Activated T-cell treated with anti-CD3 and anti-CD28 coated beads, Interleukin-2, amount 50 U/mL, for 24 hours (primary cell): Measurements from ENCODE around the gene TCEAL4.
A peak's percentile ranks its signal among the peaks of the same experiment; 100 is the strongest.

Experiments
- DNase-seq: peaks from one replicate; pipeline ENCODE4 v3.0.0-alpha.2; 2020
- H3K27ac Mint-ChIP-seq: 2 replicates; pipeline ENCODE4 v1.8.0; 2020; ENCODE audit warnings: mild to moderate bottlenecking, mixed read lengths
- H3K27me3 Mint-ChIP-seq: 2 replicates; pipeline ENCODE4 v1.8.0; 2020; ENCODE audit warnings: mixed read lengths
- H3K36me3 Mint-ChIP-seq: 2 replicates; pipeline ENCODE4 v1.8.0; 2020; ENCODE audit warnings: low read depth, mixed read lengths
- H3K4me1 Mint-ChIP-seq: 2 replicates; pipeline ENCODE4 v1.8.0; 2020; ENCODE audit warnings: low read depth, mixed read lengths
- H3K4me3 Mint-ChIP-seq: 2 replicates; pipeline ENCODE4 v1.8.0; 2020; ENCODE audit warnings: mild to moderate bottlenecking, moderate library complexity, mixed read lengths
- H3K9me3 Mint-ChIP-seq: 2 replicates; pipeline ENCODE4 v1.8.0; 2020; ENCODE audit warnings: mixed read lengths

Gene TCEAL4

GRCh38 chrX:103585411-103586313, at the start of gene TCEAL4:
Gene TCEAL4, plus strand, starts transcription at chrX:103585515. Its CDS starts 1,161 bp downstream, at chrX:103586676.
- Mint-ChIP-seq H3K4me1 (peaks cover 13% of the 10 kb centered on the region), H3K27me3 (peaks cover 37% of the 10 kb centered on the region), H3K9me3 (no peaks in the 10 kb centered on the region), H3K4me3 (peak within 1 kb of the TSS; percentile 86), H3K27ac (peak within 1 kb of the TSS; percentile 87), H3K36me3 (peaks cover 7% of the 10 kb centered on the region)
- peak; percentile 61 for DNase-seq

DNA sequence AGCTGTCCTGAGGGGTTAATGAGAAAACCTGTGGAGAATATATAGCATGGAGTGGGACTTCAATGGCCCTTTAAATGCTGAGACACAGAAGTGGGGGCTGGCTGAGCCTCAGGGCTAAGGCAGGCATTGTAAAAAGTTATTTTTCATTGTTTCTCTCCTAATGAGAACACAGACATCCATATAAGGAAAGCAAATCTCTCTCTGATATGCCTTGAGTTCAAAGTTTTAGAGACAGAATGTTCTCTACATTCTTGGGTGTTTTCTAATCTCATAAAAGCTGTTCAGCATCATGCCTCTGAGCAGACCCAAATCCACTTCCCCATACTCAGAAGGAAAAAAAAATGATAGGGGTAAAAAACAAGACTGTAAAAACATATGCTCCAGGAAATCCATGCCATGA, 49.2 kb upstream of the TCEAL4 start:
- DNase-seq, result no peak
- H3K27me3 Mint-ChIP-seq, result peaks cover 35% of the 10 kb centered on the region
- no peaks in the 10 kb centered on the region for H3K9me3 Mint-ChIP-seq
- no peak overlapping the region for H3K4me3 Mint-ChIP-seq
- no peaks in the 10 kb centered on the region for H3K36me3 Mint-ChIP-seq
- peaks cover 3% of the 10 kb centered on the region for H3K4me1 Mint-ChIP-seq
- H3K27ac Mint-ChIP-seq, result no peak overlapping the region

DNA sequence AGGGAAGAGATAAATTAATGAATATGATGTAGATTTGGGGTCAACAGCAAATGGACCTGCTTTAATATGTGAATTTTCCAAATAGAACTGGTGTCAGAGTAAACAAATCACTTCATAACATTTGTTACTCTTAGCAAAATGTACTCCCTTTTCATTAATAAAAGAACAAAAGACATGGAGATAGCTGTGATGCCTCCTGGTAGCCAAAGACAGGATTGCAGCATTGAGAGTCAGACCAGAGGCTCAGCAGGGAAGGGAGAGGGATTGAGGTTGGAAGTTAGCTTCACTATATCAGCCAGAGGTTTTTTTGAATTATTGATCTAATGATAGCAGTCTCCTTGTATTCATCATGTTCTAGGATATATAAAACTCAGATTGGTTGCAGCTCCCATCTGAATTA, 48.6 kb upstream of the TCEAL4 start:
- no peak overlapping the region for H3K4me3 Mint-ChIP-seq
- H3K4me1 Mint-ChIP-seq, result peaks cover 3% of the 10 kb centered on the region
- no peak for DNase-seq
- peaks cover 37% of the 10 kb centered on the region for H3K27me3 Mint-ChIP-seq
- H3K9me3 Mint-ChIP-seq, result no peaks in the 10 kb centered on the region
- no peak overlapping the region for H3K27ac Mint-ChIP-seq
- H3K36me3 Mint-ChIP-seq, result no peaks in the 10 kb centered on the region

DNA sequence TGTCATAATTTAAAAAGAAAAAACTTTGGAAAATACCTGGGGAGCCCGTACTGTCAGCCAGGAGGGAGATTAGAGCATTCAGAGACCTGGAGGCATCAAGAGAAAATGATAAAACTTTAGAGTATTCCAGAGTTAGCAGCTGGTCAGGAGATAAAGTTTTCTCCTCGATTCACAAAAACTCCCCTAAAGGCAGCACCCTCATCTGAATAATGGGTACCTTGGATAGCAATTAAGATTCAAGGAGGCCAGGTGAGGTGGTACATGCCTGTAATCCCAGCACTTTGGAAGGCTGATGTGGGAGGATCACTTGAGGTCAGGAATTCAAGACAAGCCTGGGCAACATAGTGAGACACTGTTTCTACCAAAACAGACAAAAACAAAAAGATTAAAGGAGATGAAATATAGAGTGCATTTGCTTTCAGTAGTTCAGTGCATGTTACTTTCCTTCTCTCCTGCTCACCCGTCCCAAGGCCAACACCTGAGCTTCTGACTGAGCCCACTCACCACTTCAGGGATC, 47.4 kb upstream of the TCEAL4 start:
- Mint-ChIP-seq H3K4me1 (peaks cover 3% of the 10 kb centered on the region), H3K4me3 (no peak overlapping the region), H3K27me3 (peaks cover 42% of the 10 kb centered on the region), H3K36me3 (no peaks in the 10 kb centered on the region), H3K27ac (no peak overlapping the region), H3K9me3 (no peaks in the 10 kb centered on the region)
- DNase-seq, result no peak

DNA sequence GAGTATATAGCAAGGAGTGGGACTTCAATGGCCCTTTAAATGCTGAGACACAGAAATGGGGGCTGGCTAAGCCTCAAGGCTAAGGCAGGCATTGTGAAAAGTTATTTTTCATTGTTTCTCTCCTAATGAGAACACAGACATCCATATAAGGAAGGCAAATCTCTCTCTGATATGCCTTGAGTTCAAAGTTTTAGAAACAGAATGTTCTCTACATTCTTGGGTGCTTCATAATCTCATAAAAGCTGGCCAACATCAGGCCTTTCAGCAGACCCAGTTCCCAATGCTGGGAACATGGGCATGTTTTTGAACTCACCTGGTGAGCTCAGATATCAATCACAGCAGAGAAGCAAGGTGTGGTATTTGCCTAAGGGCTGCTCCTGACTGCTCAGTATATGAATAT, 46.6 kb upstream of the TCEAL4 start:
- H3K4me1 Mint-ChIP-seq, result peaks cover under 1% of the 10 kb centered on the region
- no peaks in the 10 kb centered on the region for H3K36me3 Mint-ChIP-seq
- H3K9me3 Mint-ChIP-seq, result no peaks in the 10 kb centered on the region
- no peak for DNase-seq
- H3K27ac Mint-ChIP-seq, result no peak overlapping the region
- peaks cover 45% of the 10 kb centered on the region for H3K27me3 Mint-ChIP-seq
- H3K4me3 Mint-ChIP-seq, result no peak overlapping the region

DNA sequence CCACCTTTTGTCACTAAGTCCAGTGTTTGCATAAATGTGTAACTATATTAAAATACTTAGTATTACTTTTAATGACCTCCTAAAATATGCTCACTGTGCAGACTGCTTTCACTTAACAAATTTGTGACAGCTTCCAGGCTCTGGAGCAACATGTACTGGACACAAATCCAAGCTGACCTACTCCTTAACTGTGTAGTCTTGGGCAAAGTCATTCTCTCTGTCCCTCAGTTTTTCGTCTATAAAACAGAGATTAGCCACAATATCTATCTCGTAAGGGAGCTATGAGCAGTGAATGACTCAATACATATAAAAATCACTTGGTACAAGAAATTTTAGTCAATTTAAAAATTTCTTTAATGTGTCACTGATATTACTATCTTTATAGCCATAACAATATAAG, 45.6 kb upstream of the TCEAL4 start:
- Mint-ChIP-seq H3K4me3 (no peak overlapping the region), H3K27me3 (peaks cover 42% of the 10 kb centered on the region), H3K36me3 (no peaks in the 10 kb centered on the region), H3K9me3 (no peaks in the 10 kb centered on the region), H3K27ac (no peak overlapping the region), H3K4me1 (no peaks in the 10 kb centered on the region)
- no peak for DNase-seq

GRCh38 chrX:103540145-103540544, 45.2 kb upstream of the TCEAL4 start:
- H3K27ac Mint-ChIP-seq, result no peak overlapping the region
- H3K9me3 Mint-ChIP-seq, result no peaks in the 10 kb centered on the region
- H3K27me3 Mint-ChIP-seq, result peaks cover 40% of the 10 kb centered on the region
- H3K36me3 Mint-ChIP-seq, result no peaks in the 10 kb centered on the region
- H3K4me1 Mint-ChIP-seq, result no peaks in the 10 kb centered on the region
- DNase-seq, result no peak
- no peak overlapping the region for H3K4me3 Mint-ChIP-seq

GRCh38 chrX:103549916-103550315, 35.4 kb upstream of the TCEAL4 start:
- Mint-ChIP-seq H3K4me1 (peaks cover 9% of the 10 kb centered on the region), H3K27me3 (peaks cover 25% of the 10 kb centered on the region), H3K9me3 (no peaks in the 10 kb centered on the region), H3K36me3 (peaks cover 4% of the 10 kb centered on the region), H3K4me3 (no peak overlapping the region), H3K27ac (no peak overlapping the region)
- no peak for DNase-seq

GRCh38 chrX:103550415-103551051, 34.8 kb upstream of the TCEAL4 start:
- no peaks in the 10 kb centered on the region for H3K9me3 Mint-ChIP-seq
- DNase-seq, result no peak
- H3K4me1 Mint-ChIP-seq, result peaks cover 10% of the 10 kb centered on the region
- H3K27ac Mint-ChIP-seq, result no peak overlapping the region
- peaks cover 28% of the 10 kb centered on the region for H3K27me3 Mint-ChIP-seq
- peaks cover 4% of the 10 kb centered on the region for H3K36me3 Mint-ChIP-seq
- H3K4me3 Mint-ChIP-seq, result no peak overlapping the region

- Mint-ChIP-seq H3K27ac (no peak overlapping the region), H3K4me1 (peaks cover 10% of the 10 kb centered on the region), H3K27me3 (peaks cover 34% of the 10 kb centered on the region), H3K36me3 (peaks cover 4% of the 10 kb centered on the region), H3K4me3 (no peak overlapping the region), H3K9me3 (no peaks in the 10 kb centered on the region)
- DNase-seq, result no peak
These were observed 33.1 kb upstream of the TCEAL4 start for GRCh38 chrX:103552236-103552635.

GRCh38 chrX:103554687-103555424, 30.5 kb upstream of the TCEAL4 start:
- no peaks in the 10 kb centered on the region for H3K9me3 Mint-ChIP-seq
- H3K4me1 Mint-ChIP-seq, result peaks cover 10% of the 10 kb centered on the region
- DNase-seq, result peak; percentile 72
- H3K27ac Mint-ChIP-seq, result peak overlapping the region; percentile 81
- peaks cover 4% of the 10 kb centered on the region for H3K36me3 Mint-ChIP-seq
- H3K27me3 Mint-ChIP-seq, result peaks cover 45% of the 10 kb centered on the region
- H3K4me3 Mint-ChIP-seq, result peak overlapping the region; percentile 87

DNA sequence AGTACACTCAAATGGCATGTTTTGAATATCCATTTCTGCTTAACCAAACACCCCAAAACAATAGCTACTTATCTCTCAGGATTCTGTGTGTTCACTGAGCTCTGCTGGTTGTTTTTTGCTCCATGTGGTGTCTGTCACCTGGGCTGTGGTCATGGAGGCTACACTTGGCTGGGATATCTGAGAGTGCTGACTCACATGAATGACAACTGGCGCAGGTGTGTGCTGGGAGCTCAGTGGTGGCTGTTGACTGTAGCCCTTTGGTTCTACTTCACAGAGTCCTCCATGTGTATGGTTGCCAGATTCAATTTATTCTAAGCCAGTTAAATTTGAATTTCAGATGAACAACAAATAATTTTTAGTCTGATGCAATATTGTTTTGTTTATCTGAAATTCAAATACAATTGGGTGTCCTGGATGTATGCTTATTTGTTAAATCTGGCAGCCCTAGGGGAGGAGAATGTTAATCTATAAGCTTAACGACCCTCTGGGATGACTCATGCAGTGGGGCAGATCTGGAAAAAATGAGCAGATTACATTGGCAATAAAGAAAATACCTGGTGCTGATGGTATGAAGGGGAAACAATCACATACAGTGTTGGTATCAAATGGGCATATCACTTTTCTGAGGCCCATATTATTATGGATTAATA, 28.2 kb upstream of the TCEAL4 start:
- Mint-ChIP-seq H3K9me3 (no peaks in the 10 kb centered on the region), H3K36me3 (peaks cover 4% of the 10 kb centered on the region), H3K4me3 (no peak overlapping the region), H3K4me1 (peaks cover 9% of the 10 kb centered on the region), H3K27me3 (peaks cover 47% of the 10 kb centered on the region), H3K27ac (no peak overlapping the region)
- DNase-seq, result no peak

- H3K36me3 Mint-ChIP-seq, result no peaks in the 10 kb centered on the region
- H3K4me1 Mint-ChIP-seq, result no peaks in the 10 kb centered on the region
- peaks cover 49% of the 10 kb centered on the region for H3K27me3 Mint-ChIP-seq
- H3K4me3 Mint-ChIP-seq, result no peak overlapping the region
- H3K9me3 Mint-ChIP-seq, result no peaks in the 10 kb centered on the region
- no peak overlapping the region for H3K27ac Mint-ChIP-seq
- no peak for DNase-seq
These were observed 25.1 kb upstream of the TCEAL4 start for GRCh38 chrX:103560256-103560655.

- Mint-ChIP-seq H3K4me1 (no peaks in the 10 kb centered on the region), H3K4me3 (no peak overlapping the region), H3K27ac (no peak overlapping the region), H3K36me3 (no peaks in the 10 kb centered on the region), H3K9me3 (no peaks in the 10 kb centered on the region), H3K27me3 (peaks cover 36% of the 10 kb centered on the region)
- no peak for DNase-seq
These were observed 22.5 kb upstream of the TCEAL4 start for GRCh38 chrX:103562801-103563200.
